HG03460 (cell line): Measurements from ENCODE around the gene DNM2.

Experiments used
- ATAC-seq: cut with Tn5 transposase; IDR thresholded peaks from one replicate; pipeline ENCODE4 v1.9.1; 2021; ENCODE audit not compliant: unreplicated experiment

DNM2 gene

GRCh38 chr19:10769533-10770491 lies 51.9 kb downstream of the DNM2 start:
- no peak for ATAC-seq

GRCh38 chr19:10773969-10774368 lies 56.1 kb downstream of the DNM2 start:
- no peak for ATAC-seq

DNA sequence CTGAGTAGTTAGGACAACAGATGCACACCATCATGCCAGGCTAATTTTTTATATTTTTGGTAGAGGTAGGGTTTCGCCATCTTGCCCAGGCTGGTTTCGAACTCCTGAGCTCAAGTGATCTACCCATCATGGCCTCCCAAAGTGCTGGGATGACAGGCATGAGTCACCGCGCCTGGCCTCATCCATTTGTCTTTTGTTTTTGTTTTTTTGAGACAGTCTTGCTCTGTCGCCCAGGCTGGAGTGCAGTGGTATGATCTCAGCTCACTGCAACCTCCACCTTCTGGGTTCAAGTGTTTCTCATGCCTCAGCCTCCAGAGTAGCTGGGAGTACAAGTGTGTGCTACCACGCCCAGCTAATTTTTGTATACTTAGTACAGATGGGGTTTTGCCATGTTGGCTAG lies 57.0 kb downstream of the DNM2 start:
- no peak for ATAC-seq

DNA sequence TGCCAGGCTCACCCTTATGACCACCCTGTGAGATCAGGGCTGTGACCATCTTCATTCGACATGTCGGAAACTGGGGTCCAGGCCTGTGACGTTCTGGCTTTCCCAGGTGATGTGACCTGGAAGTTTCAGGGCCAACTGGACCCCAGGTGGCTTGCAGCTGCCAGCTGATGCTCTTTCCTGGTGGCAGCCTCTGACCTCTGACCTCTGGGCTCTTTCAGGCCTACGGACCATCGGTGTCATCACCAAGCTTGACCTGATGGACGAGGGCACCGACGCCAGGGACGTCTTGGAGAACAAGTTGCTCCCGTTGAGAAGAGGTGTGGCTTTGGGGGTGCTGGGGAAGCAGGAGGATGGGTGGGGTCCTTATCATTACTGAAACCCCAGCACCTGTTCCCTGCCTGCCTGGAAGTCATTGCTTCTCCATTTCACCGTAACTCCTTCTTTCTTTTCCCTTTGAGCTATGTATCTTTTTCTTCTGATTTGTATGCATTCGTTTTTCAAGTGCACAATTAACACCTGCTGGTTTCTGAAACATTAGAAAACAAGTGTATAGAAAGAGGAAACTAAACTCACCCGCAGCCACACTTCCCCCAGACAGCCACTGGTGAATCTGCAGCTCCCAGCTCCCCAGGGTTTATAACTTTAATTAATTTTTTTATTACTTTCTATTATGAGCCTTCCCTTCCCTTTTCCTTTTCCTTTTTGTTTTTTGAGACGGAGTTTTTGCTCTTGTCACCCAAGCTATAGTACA lies 59.2 kb downstream of the DNM2 start:
- no peak for ATAC-seq

GRCh38 chr19:10780368-10780767 lies 62.5 kb downstream of the DNM2 start:
- ATAC-seq, result no peak

DNA sequence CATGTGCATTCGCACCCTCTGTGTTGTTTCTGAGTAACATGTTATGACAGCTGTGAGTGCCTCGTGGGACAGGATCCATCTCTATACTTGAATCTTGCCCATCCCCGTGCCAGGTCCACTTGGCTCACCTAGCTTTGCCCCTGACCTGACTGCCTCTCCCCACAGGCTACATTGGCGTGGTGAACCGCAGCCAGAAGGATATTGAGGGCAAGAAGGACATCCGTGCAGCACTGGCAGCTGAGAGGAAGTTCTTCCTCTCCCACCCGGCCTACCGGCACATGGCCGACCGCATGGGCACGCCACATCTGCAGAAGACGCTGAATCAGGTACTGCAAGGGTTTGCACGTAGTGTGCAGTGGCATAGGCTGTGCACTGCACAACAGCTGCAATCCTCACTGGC lies 64.9 kb downstream of the DNM2 start:
- ATAC-seq, result no peak

DNA sequence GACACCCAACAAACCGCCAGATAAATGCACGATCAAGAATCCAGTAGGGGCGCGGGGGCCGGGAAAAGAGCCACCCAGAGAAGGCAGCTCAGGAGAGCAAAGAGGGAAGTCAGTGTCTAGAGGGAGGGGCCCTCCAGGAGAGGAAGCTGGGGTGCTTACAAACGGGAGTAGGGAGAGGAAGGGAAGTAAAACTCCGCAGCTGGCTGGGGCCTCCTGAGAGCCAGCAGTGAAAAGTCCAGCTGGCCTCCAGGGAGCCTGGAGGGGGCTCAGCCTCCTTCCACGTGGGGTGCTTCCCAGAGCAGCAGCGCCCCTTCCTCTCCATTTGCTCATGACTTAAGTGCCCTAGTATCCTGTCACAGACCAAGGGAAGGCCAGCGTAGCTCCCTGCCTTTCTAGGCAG lies 66.4 kb downstream of the DNM2 start:
- ATAC-seq, result no peak

DNA sequence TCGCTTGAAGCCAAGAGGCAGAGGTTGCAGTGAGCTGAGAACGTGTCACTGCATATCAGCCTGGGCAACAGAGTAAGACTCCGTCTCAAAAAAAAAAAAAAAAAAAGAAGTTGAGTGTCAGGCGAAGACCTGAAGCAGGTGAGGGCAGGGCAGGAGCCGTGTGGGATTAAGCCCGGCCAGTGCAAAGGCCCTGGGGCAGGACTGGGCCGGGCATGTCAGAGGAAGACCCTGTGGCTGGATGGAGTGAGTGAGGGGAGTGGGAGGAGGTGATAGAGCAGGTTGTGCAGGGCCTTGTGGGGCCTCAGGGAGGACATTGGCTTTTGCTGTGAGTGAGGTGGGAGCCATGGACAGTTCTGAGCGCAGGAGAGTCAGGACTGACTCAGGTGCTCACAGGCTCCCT lies 70.3 kb downstream of the DNM2 start:
- no peak for ATAC-seq

DNA sequence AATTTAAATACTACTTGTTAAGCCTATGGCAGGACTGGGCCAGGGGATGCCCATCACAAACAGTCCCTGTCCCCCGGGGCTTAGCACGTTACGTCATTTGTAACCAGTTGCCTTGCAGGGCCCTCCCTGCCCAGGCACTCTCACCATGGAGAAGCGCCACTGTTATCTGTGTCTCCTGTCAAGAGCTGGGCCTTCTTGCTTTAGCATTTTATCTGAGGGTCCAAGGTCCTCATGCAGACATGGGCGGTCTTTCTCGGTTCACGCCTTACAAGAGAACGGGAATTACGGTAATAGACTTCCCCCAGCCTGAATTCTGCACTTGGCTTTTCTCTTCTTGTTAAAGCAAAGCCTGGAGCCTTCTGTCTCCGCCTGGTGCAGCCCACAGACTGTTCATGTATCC lies 72.0 kb downstream of the DNM2 start:
- no peak for ATAC-seq

DNA sequence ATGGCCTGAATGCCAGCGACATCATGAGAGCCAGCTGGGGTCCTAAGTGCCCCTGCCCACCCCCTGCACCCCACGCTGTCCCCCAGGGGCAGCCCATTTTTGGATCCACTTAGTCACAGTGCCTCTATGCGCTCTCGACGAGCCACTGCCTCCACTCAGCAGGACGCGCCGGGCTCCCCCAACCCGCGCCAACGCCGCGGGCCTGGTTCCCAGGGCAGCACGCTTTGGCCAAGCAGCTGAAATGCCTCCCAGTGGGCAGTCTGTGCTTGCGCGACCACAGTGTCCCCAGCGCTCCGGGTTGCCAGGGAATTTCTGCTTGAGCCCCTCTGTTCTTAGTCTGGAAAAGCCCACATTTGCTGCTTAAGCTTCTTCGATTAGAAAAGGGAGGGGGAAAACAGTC lies 78.8 kb downstream of the DNM2 start:
- ATAC-seq, result no peak

GRCh38 chr19:10797078-10797477 lies 79.2 kb downstream of the DNM2 start:
- ATAC-seq, result no peak

DNA sequence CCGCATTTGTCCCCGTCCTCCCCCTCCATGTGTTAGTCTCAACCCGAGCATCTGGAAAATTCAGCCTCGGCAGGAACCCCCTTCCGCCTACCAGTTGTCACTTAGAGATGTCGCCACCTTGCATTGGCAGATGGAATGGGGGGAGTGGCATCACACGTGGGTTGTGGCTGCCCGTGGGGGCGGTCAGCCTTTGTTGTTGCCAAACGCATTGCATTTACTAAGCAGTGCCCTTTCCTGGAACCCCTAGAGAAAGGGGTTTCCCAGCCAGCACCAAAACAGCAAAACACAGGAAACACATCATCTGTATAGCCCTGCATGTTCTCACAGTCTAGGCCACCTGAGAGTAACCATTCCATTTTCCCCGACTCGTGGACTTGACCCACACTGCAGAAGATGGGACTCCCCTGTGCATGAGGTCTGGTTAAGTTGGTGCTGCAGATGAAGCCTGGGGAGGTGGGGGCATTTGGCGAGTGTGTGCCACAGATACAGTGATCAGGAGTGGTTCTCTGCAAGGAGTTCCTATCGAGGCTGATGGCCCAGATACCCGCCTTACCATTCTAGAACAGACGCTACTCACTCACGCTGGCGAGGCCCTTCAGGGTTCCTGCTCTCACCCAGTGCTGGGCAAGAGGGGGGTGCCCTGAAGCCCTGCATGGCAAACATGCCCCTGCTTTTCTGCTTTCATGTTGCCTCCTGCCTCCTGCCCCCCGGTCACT lies 79.8 kb downstream of the DNM2 start:
- ATAC-seq, result no peak

GRCh38 chr19:10800488-10800887 lies 82.6 kb downstream of the DNM2 start:
- no peak for ATAC-seq

GRCh38 chr19:10802479-10802878 lies 84.6 kb downstream of the DNM2 start:
- ATAC-seq, result no peak

- ATAC-seq, result no peak
These were observed 85.4 kb downstream of the DNM2 start for GRCh38 chr19:10803252-10803651.

GRCh38 chr19:10805065-10805757 lies 87.3 kb downstream of the DNM2 start:
- no peak for ATAC-seq

- no peak for ATAC-seq
These were observed 87.9 kb downstream of the DNM2 start for GRCh38 chr19:10805758-10806247.

- ATAC-seq, result no peak
These were observed 91.2 kb downstream of the DNM2 start for GRCh38 chr19:10808937-10809649.

- no peak for ATAC-seq
These were observed 91.9 kb downstream of the DNM2 start for GRCh38 chr19:10809651-10810285.
